ENCODE results near the gene CCNJL.

Gene CCNJL

GRCh38 chr5:160289356-160289651 is 23.1 kb downstream of the CCNJL start:
- DNase-seq: no peak

GRCh38 chr5:160287378-160288051 is 24.8 kb downstream of the CCNJL start:
- DNase-seq: peak; percentile 27

- DNase-seq: no peak
Measured at GRCh38 chr5:160286947-160287346, 25.4 kb downstream of the CCNJL start.

GRCh38 chr5:160285316-160285715 is 27.0 kb downstream of the CCNJL start:
- no peak for DNase-seq

GRCh38 chr5:160284291-160284873 is 28.0 kb downstream of the CCNJL start:
- DNase-seq: no peak

GRCh38 chr5:160281275-160281674 is 31.1 kb downstream of the CCNJL start:
- no peak for DNase-seq

- no peak for DNase-seq
Measured at GRCh38 chr5:160280384-160281095, 31.8 kb downstream of the CCNJL start.

GRCh38 chr5:160278343-160278742 is 34.0 kb downstream of the CCNJL start:
- DNase-seq: no peak

- DNase-seq: no peak
Measured at GRCh38 chr5:160274483-160274931, 37.9 kb downstream of the CCNJL start.

- DNase-seq: no peak
Measured at GRCh38 chr5:160272889-160273288, 39.5 kb downstream of the CCNJL start.

- no peak for DNase-seq
Measured at GRCh38 chr5:160272264-160272663, 40.1 kb downstream of the CCNJL start.

- DNase-seq: no peak
Measured at GRCh38 chr5:160271836-160272235, 40.5 kb downstream of the CCNJL start.

GRCh38 chr5:160271396-160271795 is 41.0 kb downstream of the CCNJL start:
- peak; percentile 59 for DNase-seq

GRCh38 chr5:160270704-160271103 is 41.7 kb downstream of the CCNJL start:
- DNase-seq: no peak

- DNase-seq: no peak
Measured at GRCh38 chr5:160269017-160269416, 43.3 kb downstream of the CCNJL start.

GRCh38 chr5:160268121-160268520 is 44.2 kb downstream of the CCNJL start:
- DNase-seq: no peak

GRCh38 chr5:160266752-160267345 is 45.5 kb downstream of the CCNJL start:
- DNase-seq: no peak

GRCh38 chr5:160266044-160266443 is 46.3 kb downstream of the CCNJL start:
- DNase-seq: no peak

GRCh38 chr5:160263326-160263855 is 49.0 kb downstream of the CCNJL start:
- no peak for DNase-seq

- DNase-seq: no peak
Measured at GRCh38 chr5:160262151-160263074, 50.0 kb downstream of the CCNJL start.

- DNase-seq: no peak
Measured at GRCh38 chr5:160260881-160261815, 51.2 kb downstream of the CCNJL start.

Measured in NCI-H1694 (cell line).